GM21737 (cell line): Measurements from ENCODE around the gene FPGS.
"Not testable (repeated sequence)": the region's sequence is repeated elsewhere in the genome, so short reads cannot be mapped to it uniquely, and the experiment has no call there.

ENCODE experiments used
- ATAC-seq: cut with Tn5 transposase; IDR thresholded peaks from one replicate; pipeline ENCODE4 v1.9.1; 2021; ENCODE audit warnings: mild to moderate bottlenecking, moderate library complexity; ENCODE audit not compliant: unreplicated experiment

FPGS gene

DNA sequence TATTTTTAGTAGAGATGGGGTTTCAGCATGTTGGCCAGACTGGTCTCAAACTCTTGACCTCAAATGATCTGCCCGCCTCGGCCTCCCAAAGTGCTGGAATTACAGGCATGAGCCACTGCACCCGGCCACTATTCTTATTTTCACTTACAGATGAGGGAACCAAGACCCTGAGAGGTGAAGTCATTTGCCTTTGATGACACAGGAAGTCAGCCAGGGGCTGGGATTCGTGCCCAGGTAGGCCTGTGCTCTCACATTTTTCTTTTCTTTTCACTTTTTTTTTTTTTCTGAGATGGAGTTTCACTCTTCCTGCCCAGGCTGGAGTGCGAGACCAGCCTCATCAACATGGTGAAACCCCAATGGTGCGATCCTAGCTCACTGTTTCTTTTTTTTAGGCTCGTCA lies 29.6 kb downstream of the FPGS start:
- ATAC-seq = no peak

DNA sequence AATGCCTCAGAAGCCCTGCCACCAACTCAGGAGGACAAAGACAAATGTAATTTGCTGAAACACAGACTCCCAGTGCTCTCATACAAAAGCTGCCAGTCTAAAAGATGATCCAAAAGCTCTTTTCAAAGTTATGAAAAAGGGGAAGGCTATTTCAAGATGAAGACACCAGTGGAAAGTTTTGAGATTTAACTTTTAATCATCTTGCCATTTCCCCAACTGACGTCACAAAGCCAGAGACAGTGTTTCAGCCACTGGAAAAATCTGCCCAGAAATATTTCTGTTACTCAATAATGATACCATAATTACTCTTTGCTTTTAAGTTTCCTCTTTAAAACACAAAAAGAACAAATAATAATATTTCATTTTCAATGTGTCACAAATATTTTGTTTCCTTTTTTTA lies 30.9 kb downstream of the FPGS start:
- ATAC-seq = no peak

DNA sequence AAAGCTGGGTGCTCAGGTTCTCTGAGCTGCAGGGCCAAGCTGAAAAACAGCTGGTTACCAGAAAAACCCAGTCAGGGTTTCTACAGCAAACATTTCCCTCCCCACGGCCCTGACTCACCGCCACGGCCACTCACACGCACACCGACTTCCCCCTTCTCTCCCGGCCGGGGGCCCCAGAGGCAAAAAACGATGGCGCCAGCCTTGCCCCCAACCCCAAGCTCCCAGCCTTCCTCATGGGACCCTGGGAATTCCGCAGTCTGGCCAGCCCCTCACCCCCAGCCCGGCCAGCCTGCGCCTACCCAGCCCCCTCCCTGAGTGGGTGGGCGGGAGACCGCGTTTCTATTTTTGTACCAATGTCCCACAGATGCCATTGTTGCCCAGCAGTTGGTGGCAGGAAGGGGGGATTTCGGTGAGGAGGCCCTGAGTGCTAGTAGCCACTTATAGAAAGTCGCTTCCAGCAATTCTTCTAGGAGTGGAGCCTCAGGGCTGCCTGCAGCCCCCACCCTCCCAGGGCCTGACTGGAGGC lies 33.4 kb downstream of the FPGS start:
- ATAC-seq = no peak

DNA sequence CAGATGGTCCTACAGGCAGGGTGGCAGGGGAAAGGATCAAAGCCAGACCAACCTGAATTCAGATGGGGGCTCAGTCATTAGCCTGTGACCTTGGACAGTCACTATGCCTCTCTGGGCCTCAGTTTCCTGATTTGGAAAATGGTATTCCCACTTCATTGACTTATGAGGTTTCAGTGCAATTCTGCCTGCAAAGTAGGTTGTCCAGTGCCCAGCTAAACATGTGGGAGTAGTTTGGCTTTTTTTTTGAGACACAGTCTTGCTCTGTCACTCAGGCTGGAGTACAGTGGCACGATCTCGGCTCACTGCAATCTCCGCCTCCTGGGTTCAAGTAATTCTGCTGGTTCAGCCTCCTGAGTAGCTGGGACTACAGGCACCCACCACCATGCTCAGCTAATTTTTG lies 33.9 kb downstream of the FPGS start:
- not testable (repeated sequence) for ATAC-seq

DNA sequence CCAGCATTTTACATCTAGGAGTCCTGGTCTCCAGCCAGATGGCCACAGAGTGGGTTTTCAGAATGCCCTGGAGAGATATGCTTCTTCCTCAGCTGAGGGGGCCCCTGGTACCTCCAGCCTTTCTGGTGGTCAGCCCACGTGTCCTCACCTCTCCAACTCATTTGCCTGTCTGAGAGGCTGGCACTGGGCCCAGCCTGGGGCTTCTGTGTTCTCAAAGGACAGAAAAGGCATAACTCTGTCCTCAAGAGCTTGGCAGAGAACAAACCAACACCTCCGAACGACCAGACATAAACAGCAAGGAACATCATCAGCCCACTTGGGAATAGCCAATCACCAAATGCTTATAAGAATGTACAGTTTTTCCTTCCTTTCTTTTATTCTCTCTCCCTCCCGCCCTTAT lies 34.7 kb downstream of the FPGS start:
- no peak for ATAC-seq

DNA sequence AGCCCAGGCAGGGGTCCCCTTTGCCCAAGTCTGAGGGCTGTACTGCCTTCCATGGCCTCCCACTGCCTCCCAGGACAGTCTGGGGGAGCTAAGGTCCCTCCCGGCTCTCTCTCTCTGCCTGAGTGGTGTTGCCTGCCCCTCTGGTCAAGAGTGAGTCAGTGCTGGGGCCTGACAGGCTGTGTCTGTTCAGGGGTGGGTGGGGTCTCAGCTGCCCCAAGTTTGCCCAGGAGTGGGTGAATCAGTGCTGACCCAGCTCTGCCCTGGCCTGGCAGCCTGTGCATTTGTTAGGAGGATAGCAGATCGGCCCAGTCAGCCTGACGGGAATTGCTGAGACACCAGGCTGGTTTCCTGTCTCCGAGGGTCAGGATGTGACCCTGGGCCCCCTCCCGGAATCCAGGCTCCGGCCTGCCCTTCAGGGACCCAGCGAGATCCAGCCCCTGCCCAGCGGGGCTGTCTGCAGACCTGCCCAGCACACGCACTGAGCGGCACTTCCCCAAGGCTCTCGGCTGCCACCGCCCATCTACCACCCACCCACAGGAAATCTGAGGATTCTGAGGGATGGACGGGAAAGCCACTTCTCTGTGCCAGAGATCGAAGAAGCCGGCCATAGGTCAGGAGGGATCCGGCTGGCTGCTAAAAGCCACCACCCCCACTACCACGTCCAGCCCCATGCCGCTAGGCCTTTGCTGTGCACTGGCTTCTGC lies 35.8 kb downstream of the FPGS start:
- no peak for ATAC-seq

DNA sequence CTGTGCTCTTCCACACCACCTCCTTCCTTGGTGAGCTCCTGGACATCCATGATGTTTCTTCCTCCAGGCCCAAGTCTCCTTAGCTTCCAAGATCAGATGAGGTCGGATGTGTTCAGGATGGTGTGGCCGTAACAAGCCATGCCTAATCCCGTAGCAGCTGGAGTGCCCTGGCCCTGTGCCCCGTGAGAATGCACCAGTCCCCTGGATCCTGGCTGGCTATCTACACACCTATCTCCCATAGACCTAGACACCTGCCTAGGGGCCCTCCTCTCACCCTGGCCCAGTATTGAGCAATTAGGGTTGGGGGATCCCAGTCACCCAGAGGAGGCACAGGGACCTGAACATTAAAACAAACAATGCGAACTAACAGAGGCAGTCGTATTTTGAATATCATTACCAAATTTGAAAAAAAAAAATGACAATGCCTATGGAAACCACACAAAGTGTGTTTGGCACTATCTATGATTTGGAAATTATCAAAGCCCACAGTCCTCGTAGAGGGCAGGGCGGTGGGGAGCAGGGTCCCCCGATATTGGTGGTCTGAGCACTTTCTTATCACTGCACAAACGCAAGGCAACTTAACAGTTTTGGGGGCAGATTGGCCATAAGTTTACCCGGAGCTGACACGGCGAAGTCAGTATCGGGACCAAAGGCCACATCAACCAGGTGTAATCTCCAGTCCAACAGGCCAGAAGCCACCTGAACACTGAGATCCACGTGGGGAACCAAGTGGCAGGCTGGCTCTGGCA lies 38.6 kb downstream of the FPGS start:
- no peak for ATAC-seq

DNA sequence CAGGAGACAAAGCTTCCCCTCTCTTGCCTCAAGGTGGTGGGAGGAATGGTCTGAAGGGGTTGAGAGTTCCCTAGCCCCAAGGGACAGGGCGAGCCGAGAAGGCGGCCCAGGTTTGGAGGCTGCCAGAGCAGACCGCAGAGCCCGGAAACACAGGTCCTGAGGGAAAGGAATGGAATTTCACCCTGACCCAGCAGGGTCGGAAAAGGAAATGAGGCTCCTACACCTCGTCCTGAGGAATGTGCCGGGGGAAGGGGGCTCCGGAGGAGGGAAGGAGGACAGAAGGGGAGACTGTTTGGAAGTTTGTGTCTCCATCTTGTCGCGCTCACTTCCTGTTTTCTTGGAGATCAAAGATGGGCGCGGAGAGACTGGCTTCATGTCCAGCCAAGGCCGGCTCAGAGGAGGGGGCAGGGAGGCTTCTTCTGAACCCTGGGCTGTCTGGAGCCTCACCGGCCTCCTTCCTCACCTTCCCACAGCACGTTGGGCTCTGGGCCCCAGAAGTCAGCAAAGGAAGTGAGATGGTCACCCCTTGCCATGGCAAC lies 42.2 kb downstream of the FPGS start:
- no peak for ATAC-seq

DNA sequence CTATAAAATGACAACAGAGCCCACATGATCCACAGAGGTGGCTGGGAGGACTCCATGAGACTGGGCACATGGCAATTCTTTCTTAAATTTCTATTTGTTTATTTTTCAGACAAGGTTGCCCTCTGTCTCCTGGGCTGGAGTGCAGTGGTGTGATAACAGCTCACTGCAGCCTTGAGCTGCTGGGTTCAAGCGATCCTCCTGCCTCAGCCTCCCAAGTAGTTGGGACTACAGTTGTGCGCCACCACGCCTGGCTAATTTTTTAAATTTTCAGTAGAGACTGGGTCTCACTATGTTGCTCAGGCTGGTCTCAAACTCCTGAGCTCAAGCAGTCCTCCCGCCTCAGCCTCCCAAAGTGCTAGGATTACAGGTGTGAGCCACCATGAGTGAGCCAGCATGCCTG lies 42.9 kb downstream of the FPGS start:
- not testable (repeated sequence) for ATAC-seq

DNA sequence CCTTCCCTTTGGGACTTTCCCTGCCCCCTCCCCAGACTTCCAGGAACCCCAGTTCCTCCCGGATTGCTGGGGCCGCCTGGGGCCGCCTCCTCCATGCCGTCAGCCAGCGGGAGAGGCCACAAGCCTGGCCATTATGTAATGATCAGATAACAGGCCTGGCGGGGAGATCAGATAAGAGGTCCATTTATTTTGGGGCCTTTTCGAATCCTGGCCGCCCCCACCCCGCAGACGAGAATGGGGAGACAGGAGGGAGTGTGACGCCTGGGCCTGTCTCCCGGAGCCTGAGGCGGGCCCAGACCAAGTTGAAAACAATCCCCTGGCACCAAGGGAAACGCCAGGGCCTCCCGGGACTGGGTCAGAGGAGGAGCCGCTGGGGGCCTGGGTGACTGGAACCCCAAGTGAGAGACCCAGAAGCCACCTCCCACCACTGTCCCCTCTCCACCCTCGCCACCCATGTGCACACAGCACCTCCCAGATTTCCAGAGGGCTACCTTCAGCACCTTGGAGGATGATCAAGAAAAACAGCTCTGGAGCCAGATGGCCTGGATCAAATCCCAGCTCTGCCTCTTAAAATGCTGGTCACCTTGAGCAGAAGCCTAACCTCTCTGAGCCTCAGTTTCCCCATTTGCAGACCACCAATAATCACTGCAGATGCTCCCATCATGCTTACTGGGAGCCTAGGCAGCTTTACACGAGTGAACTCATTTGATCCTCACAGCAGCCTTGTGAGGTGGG lies 43.9 kb downstream of the FPGS start:
- no peak for ATAC-seq

DNA sequence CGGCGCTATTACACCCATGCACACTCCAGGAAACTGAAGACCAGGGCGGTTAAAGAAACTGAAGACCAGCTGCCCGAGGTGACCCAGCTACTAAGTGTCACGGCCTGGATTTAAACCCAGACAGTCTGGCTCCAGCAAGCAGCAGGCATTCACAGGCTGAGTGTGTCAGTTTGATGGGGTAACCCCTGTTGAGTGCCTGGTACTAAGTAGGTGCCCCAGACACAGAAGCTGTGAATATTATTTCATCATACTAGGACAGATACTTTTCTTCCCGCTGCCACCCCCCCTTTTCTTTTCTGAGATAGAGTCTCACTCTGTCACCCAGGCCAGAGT lies 44.5 kb downstream of the FPGS start:
- ATAC-seq = no peak

DNA sequence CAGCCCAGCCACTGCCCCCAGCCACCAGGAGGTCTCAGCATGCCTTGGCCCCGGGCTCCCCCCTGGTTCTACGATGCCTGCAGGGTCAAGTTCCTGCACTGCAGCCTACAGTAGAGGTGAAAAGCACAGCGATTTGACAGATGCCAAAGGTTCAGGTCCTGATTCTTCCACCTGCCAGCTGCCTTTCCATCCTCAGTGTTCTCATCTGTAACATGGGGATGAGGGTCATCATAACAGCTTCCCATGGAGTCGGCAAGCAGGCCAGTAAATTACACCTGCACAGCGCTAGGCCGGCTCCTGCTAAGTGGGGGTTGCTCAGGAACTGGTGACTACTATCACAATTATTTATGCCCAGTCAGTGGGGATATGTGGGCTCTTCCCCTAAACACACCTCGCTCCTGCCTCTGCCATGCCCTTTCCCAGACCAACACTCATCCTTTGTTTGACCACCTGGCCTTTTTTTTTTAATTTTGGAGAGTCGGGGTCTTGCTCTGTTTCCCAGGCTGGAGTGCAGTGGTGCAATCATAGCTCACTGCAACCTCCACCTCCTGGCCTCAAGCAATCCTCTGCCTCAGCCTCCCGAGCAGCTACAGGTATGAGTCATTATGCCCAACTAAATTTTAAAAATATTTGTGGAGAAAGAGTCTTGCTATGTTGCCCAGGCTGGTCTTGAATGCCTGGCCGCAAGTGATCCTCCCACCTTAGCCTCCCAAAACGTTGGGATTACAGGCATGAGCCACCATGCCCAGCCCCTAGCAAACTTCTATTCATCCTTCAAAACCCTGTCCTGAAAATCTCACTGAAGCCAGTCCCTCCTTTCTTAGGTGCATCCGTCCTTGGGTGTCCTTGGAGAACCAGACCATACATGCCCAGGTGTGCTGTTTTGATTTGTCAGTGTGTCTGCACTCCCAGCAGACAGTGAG lies 45.4 kb downstream of the FPGS start:
- ATAC-seq = no peak

DNA sequence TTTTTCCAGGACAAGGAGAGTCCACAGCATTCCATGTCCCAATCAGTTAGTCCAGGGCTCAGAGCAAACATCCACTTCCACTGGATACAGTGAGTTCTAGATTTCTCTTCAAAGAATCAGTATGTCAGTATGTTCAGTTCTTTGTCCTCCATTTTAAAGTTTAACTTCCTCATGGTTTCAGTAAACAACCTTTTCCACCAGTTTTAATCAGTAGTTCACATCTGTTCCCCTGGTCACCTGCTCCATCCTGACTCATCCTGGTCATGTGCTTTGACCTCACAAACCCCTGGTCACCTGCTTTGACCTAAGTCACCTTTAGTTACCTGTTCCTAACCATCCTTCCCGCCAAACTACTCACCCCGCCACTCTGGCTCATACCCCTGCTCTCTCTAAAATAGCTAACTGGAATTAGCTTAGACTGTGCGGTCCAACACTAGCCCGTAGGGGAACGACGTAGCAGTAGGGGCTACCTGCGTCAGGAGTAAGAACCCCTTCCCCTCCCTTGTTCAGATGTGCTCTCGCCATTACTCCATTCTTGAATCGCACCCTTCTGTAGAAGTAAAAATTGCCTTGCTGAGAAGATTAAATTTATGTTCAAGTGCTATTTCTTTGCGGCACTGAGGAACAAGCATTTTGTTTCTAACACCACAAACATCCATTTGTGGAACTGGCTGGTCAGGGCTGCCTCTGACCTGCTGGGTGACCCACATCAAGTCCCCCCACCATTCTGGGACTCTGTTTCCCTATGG lies 46.2 kb downstream of the FPGS start:
- no peak for ATAC-seq

DNA sequence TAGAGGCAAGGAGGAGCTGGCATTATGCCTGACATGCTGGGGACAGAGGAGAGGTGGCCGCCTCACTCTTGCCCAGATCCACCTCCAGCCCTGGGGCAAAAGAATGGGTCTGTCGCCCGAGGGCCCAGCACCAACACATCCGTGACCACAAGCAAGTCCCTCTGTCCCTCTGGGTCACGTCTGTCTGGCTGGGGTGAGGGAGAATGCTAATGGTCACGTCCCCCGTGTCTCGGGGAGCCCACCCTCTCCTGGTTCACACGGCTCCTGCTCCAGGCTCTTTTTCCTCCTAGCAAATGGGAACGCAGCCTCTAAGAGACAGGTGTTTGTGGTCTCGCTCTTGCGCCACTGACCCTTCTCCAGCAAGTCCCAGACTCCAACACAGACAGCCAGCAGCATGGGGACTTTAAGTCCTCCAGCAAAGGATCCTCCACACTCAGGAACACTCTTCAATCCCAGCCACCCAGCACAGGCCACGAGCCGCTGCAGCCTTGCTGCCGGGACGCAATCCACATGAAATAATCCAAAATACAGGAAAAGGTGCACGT lies 47.7 kb downstream of the FPGS start:
- ATAC-seq = no peak

DNA sequence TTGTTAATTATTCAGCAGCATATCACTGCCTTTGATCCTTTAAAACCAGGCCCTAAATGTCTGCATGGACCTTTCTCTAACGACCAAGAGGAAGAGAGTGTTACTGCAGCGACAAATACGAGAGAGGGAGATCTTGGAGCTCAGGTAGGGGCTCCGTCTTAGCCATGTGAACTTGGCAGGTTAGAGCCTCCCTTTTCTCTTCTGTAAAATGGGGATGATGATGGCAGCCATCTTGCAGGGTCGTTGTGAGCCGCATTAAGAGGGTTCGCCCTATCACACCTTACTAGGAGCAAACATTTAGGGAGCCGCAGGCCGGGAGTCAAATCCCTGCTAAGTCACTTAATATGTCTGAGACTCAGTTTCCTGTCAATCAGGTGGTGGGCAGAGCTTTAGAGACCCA lies 50.1 kb downstream of the FPGS start:
- ATAC-seq = no peak

DNA sequence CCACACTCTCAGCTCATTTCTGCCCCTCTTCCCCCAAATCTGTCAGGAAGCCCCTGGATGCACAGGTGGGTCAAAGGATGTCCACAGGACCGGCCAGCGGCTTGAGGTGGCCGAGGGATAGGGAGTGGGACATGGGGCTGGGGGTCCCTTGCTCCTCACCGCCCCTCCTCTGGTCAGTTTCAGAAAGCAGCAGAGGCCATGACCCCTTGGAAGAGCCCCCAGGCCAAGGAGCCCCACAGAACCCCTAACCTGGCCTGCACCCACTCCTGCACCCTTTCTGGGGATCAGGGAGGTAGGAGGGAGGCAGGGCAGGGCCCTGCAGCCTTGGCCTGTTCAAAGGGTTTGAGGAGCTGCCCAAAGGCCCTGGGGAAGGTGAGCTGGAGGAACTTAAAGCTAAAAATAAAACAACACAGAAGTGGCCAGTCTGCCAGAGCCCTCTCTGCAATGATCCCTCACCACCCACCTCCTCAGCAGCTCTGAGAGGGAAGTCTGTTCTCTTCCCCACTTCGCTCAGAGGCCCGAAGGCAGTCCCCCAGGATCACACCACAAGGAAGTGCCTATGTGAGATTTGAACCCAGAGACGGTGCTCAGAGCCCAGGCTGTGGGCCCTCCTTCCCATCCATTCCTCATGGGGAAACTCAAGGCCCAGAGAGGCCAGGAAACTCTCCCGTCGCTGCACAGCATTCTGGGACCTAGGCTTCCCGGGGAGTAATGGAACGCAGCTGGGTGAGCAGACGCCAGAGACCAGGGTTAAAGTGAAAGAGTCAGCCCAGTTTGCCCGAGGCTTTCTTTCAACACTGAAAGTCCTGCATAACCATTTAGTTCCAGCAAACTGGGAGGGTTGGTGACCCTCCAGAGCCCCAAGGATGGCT lies 50.9 kb downstream of the FPGS start:
- no peak for ATAC-seq

DNA sequence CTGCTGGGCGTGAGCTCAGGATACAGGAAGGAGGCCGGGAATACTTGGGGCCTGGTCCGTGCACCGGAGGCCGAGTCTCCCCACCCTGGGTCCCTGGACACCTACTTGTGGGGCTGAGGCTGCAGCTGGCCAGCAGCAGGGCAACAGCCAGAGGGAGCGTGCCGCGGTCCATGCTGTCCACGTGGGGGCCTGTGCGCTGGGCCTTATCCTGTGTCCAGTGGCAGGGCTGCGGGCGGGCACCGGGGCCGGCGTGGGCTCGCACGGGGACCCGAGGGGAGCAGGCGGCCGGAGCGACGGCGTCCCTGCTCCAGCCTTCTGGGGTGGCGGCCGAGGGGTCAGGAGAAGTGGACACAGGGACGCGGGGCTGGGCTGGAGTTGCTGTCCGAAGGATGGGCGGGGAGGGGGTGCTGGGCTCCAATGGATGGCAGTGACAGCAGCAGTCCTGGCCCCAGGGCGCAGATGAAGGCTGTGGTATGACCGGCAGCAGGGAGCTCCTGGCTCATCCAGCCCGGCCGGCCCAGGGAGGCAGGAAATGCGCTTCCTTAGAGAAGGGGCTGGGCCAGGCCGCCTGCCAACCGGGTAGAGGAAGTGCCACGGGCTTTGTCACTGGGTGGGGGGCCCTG lies 51.6 kb downstream of the FPGS start, which contains the start of gene ENG:
Gene ENG, minus strand, starts transcription at position 475 of the 623 bp plus-strand sequence. Its CDS starts 303 bp downstream, at position 172.
- no peak for ATAC-seq

DNA sequence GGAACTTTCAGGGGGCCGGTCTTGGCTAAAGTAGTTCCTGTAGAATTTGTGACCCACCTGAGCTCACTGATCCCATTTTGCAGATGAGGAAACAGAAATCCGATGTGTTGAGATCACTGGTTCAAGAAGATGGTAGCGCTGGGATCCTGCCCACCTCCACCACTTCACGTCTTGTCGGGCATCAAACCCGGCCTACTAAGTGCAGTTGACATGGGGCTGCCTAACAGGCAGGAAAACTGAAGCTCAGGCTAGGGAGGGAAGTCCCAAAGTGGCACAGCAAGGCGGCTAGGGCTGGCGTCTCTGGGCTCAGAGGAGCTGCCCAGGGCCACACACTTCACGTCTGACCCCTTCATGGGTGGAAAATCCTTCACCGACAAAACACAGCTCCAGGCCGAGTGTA lies 52.3 kb downstream of the FPGS start:
- no peak for ATAC-seq
